A549 (cell line): ENCODE results near the gene TFCP2L1. TPM values are rescaled to one million over a fixed set of nuclear protein-coding genes. Genes with fewer than 3 reads are reported as not detected.
A peak's percentile ranks its signal among the peaks of the same experiment; 100 is the strongest.

Source experiments
- ATAC-seq, 2 experiments: fragments of 200-7000 bp in 1 of 2; fragments of >200 bp in 1 of 2; cut with Nextera tagmentation in 1 of 2; cut with Tn5 transposase in 1 of 2; 3 replicates each; pipeline versions ENCODE4 v1.8.0 to v1.9.1; 2018 to 2020; ENCODE audit warnings: mild to moderate bottlenecking in 1 of 2, moderate library complexity in 1 of 2
- CTCF ChIA-PET: fragments of 300-600 bp; sonication (Branson Sonifier 250); formaldehyde crosslinking; extraction: SDS; loops from one replicate; lab custom pipeline; 2021; ENCODE audit warnings: antibody characterized with exemption, inconsistent platforms; lab: Yijun Ruan, JAX
- POLR2A ChIA-PET: fragments of 350-600 bp; formaldehyde crosslinking; extraction: SDS; loops from one replicate; lab custom pipeline; 2021; ENCODE audit warnings: antibody characterized with exemption, inconsistent platforms; lab: Yijun Ruan, JAX
- DNase-seq, 2 experiments: peaks; one replicate each; pipeline versions ENCODE4 v3.0.0 to v3.0.0-alpha.2; 2011 to 2016; ENCODE audit warnings: low read depth in 1 of 2, low spot score in 1 of 2
- FAIRE-seq: peaks from 2 replicates; lab custom pipeline; 2011; peaks lifted over from hg19 to GRCh38; lab: Jason Lieb, UNC
- H3K27ac ChIP-seq, 2 experiments: fragments of >200 bp; sonication (Bioruptor Twin); formaldehyde crosslinking; 3 replicates each; pipeline ENCODE4 v1.5.1; 2016 to 2017
- H3K4me1 ChIP-seq: fragments of >200 bp; sonication (Bioruptor Twin); formaldehyde crosslinking; 3 replicates; pipeline ENCODE4 v1.6.1; 2016
- H3K4me2 ChIP-seq: fragments of >200 bp; sonication (Bioruptor Twin); formaldehyde crosslinking; 3 replicates; pipeline ENCODE4 v1.6.1; 2016
- H3K4me3 ChIP-seq: fragments of >200 bp; sonication (Bioruptor Twin); formaldehyde crosslinking; 3 replicates; pipeline ENCODE4 v1.5.1; 2016
- H3K9me3 ChIP-seq: fragments of >200 bp; sonication (Bioruptor Twin); formaldehyde crosslinking; 3 replicates; pipeline ENCODE4 v1.6.1; 2016
- BCL3 ChIP-seq: fragments of >200 bp; sonication (Bioruptor Twin); formaldehyde crosslinking; IDR thresholded peaks from 3 replicates; pipeline ENCODE4 v1.6.1; 2016
- BHLHE40 ChIP-seq: IDR thresholded peaks from 2 replicates; pipeline ENCODE4 v1.6.1; 2012; ENCODE audit warnings: low read depth, low read length, inconsistent platforms
- CEBPB ChIP-seq, 2 experiments: fragments of >200 bp in 1 of 2; sonication (Bioruptor Twin) in 1 of 2; formaldehyde crosslinking in 1 of 2; IDR thresholded peaks; 2 replicates each; pipeline ENCODE4 v1.6.1; 2012 to 2016
- CHD2 ChIP-seq: fragments of 150-350 bp; IDR thresholded peaks from 2 replicates; pipeline ENCODE4 v1.6.1; 2014; ENCODE audit warnings: low read length; ENCODE audit not compliant: partially characterized antibody
- EHMT2 ChIP-seq: fragments of 200-600 bp; sonication (generic); IDR thresholded peaks from 2 replicates; pipeline ENCODE4 v1.6.1; 2016; ENCODE audit warnings: antibody characterized with exemption, low read depth, mild to moderate bottlenecking, moderate library complexity
- ESRRA ChIP-seq: fragments of 150-350 bp; IDR thresholded peaks from 2 replicates; pipeline ENCODE4 v1.6.1; 2014; ENCODE audit warnings: mild to moderate bottlenecking, low read length, borderline replicate concordance
- FOXS1 ChIP-seq: fragments of 250-450 bp; sonication (Bioruptor Pico); IDR thresholded peaks from 2 replicates; pipeline ENCODE4 v1.5.0; 2020; ENCODE audit warnings: mild to moderate bottlenecking, moderate library complexity
- GATA3 ChIP-seq: IDR thresholded peaks from 2 replicates; pipeline ENCODE4 v1.6.1; 2012; ENCODE audit warnings: borderline replicate concordance
- HDAC2 ChIP-seq: fragments of 200-600 bp; sonication (generic); IDR thresholded peaks from 2 replicates; pipeline ENCODE4 v1.6.1; 2016
- HEYL ChIP-seq: fragments of 250-450 bp; sonication (Bioruptor Pico); IDR thresholded peaks from 2 replicates; pipeline ENCODE4 v1.8.0; 2021; ENCODE audit warnings: mild to moderate bottlenecking, moderate library complexity
- HOXA7 ChIP-seq: fragments of 250-450 bp; sonication (Bioruptor Pico); IDR thresholded peaks from 2 replicates; pipeline ENCODE4 v1.5.0; 2020; ENCODE audit warnings: mild to moderate bottlenecking, moderate library complexity
- HOXB13 ChIP-seq: fragments of 250-450 bp; sonication (Bioruptor Pico); IDR thresholded peaks from 2 replicates; pipeline ENCODE4 v1.5.0; 2020; ENCODE audit warnings: low read depth, mild to moderate bottlenecking, moderate library complexity
- JUNB ChIP-seq: fragments of >200 bp; sonication (Bioruptor Twin); formaldehyde crosslinking; IDR thresholded peaks from 2 replicates; pipeline ENCODE4 v1.6.1; 2016
- NFE2L2 ChIP-seq: fragments of 150-350 bp; conservative IDR thresholded peaks from 2 replicates; pipeline ENCODE4 v1.6.1; 2014; ENCODE audit warnings: low read length
- NR3C1 ChIP-seq: fragments of >200 bp; sonication (Bioruptor Twin); formaldehyde crosslinking; IDR thresholded peaks from 3 replicates; pipeline ENCODE4 v1.6.1; 2017
- RAD21 ChIP-seq, 2 experiments: fragments of >200 bp in 1 of 2; sonication (Bioruptor Twin) in 1 of 2; formaldehyde crosslinking in 1 of 2; IDR thresholded peaks in 1 of 2; conservative IDR thresholded peaks in 1 of 2; 2 replicates in 1 of 2; 3 replicates in 1 of 2; pipeline ENCODE4 v1.6.1; 2012 to 2018; ENCODE audit warnings: inconsistent platforms in 1 of 2
- RARB ChIP-seq: fragments of 250-450 bp; sonication (Bioruptor Pico); IDR thresholded peaks from 2 replicates; pipeline ENCODE4 v1.8.0; 2021; ENCODE audit warnings: mild to moderate bottlenecking, moderate library complexity
- USF2 ChIP-seq: fragments of 450-650 bp; IDR thresholded peaks from 2 replicates; pipeline ENCODE4 v1.6.1; 2014; ENCODE audit warnings: antibody characterized with exemption
- ZC3H11A ChIP-seq: fragments of 450-650 bp; IDR thresholded peaks from 2 replicates; pipeline ENCODE4 v1.6.1; 2014; ENCODE audit warnings: antibody characterized with exemption, mild to moderate bottlenecking
- ZFP36 ChIP-seq: fragments of 450-650 bp; IDR thresholded peaks from 2 replicates; pipeline ENCODE4 v1.6.1; 2014; ENCODE audit warnings: borderline replicate concordance; ENCODE audit not compliant: partially characterized antibody
- WGBS: methylation state at CpG from one replicate; pipeline ENCODE4 v1.1.6; 2017; ENCODE audit errors: missing lambda C conversion rate; 5-methylcytosine and 5-hydroxymethylcytosine counted together
- polyA plus RNA-seq, 4 experiments: library from polyadenylated mRNA; depleted of rRNA in 3 of 4; stranded (reverse); fragments of >200 nt; fragmentation: RNase III in 1 of 4; extraction: RNeasy Plus Mini Kit Qiagen cat#74134 plus additional on column Dnase treatment in 1 of 4; gene quantifications; 2 replicates in 3 of 4; 3 replicates in 1 of 4; pipeline ENCODE4 v1.2.3, GENCODE V29; 2011 to 2017
- TF ChIP-seq, protein P1 (sequence below): fragments of 150-350 bp; IDR thresholded peaks from 2 replicates; pipeline ENCODE4 v1.6.1; 2014; ENCODE audit warnings: low read depth, mild to moderate bottlenecking, low read length
- TF ChIP-seq, protein P2 (sequence below): fragments of >200 bp; sonication (Bioruptor Twin); formaldehyde crosslinking; IDR thresholded peaks from 2 replicates; pipeline ENCODE4 v1.6.1; 2016
- TF ChIP-seq, protein P3 (sequence below): IDR thresholded peaks from 2 replicates; pipeline ENCODE4 v1.6.1; 2012
- TF ChIP-seq, protein P4 (sequence below): fragments of 250-450 bp; sonication (Bioruptor Pico); IDR thresholded peaks from 2 replicates; pipeline ENCODE4 v1.5.0; 2021; ENCODE audit warnings: mild to moderate bottlenecking, moderate library complexity, borderline replicate concordance

Gene TFCP2L1
- polyA plus RNA-seq, 2 of the 4 experiments (the other 2 are of a cell fraction): 1.3 to 3.1 TPM

DNA sequence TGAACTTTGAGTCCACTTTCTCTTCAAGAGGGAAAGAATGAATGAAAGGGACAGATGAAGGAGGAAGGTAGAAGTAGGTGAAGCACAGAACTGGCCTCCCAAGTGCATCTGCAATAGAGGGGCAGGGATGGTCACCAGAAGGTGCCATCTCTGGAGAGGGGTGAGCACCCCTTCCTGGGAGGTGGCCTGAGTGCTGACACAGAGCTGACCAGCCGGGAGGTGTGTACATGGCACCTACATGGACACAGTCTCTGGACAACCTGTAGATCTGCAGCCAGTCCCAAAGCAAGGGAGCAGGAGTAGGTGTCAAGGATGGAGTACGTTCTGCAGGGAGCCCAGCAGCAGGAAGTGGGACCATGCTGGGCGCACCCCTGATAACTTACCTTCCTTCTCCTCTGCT, 83.2 kb downstream of the TFCP2L1 start:
- Histone ChIP-seq H3K27ac (no peak overlapping the region; a peak in 1 of 6 replicates), H3K4me1 (peaks cover 12% of the 10 kb centered on the region; the same call in 2 of the 3 replicates), H3K9me3 (no peaks in the 10 kb centered on the region), H3K4me2 (no peak overlapping the region), H3K4me3 (no peak overlapping the region)
- ChIA-PET POLR2A (no interaction called here), CTCF (no interaction called here)
- ATAC-seq (no peak), DNase-seq (no peak), FAIRE-seq (no peak)
- 77% methylated on average over 3 of the region's 3 CpGs for WGBS
- TF ChIP-seq, protein P1, sequence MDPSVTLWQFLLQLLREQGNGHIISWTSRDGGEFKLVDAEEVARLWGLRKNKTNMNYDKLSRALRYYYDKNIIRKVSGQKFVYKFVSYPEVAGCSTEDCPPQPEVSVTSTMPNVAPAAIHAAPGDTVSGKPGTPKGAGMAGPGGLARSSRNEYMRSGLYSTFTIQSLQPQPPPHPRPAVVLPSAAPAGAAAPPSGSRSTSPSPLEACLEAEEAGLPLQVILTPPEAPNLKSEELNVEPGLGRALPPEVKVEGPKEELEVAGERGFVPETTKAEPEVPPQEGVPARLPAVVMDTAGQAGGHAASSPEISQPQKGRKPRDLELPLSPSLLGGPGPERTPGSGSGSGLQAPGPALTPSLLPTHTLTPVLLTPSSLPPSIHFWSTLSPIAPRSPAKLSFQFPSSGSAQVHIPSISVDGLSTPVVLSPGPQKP: no peak
- no peak for TF ChIP-seq EHMT2
- TF ChIP-seq, protein P2, sequence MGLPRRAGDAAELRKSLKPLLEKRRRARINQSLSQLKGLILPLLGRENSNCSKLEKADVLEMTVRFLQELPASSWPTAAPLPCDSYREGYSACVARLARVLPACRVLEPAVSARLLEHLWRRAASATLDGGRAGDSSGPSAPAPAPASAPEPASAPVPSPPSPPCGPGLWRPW: no peak
- TF ChIP-seq JUNB: no peak
- no peak for TF ChIP-seq HOXA7 (CRISPR knock-in tag)
- no peak for TF ChIP-seq ZFP36
- no peak for TF ChIP-seq ZC3H11A
- TF ChIP-seq CHD2: no peak
- no peak for TF ChIP-seq BCL3
- TF ChIP-seq, protein P3, sequence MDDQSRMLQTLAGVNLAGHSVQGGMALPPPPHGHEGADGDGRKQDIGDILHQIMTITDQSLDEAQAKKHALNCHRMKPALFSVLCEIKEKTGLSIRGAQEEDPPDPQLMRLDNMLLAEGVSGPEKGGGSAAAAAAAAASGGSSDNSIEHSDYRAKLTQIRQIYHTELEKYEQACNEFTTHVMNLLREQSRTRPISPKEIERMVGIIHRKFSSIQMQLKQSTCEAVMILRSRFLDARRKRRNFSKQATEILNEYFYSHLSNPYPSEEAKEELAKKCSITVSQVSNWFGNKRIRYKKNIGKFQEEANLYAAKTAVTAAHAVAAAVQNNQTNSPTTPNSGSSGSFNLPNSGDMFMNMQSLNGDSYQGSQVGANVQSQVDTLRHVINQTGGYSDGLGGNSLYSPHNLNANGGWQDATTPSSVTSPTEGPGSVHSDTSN: no peak
- TF ChIP-seq GATA3: no peak

DNA sequence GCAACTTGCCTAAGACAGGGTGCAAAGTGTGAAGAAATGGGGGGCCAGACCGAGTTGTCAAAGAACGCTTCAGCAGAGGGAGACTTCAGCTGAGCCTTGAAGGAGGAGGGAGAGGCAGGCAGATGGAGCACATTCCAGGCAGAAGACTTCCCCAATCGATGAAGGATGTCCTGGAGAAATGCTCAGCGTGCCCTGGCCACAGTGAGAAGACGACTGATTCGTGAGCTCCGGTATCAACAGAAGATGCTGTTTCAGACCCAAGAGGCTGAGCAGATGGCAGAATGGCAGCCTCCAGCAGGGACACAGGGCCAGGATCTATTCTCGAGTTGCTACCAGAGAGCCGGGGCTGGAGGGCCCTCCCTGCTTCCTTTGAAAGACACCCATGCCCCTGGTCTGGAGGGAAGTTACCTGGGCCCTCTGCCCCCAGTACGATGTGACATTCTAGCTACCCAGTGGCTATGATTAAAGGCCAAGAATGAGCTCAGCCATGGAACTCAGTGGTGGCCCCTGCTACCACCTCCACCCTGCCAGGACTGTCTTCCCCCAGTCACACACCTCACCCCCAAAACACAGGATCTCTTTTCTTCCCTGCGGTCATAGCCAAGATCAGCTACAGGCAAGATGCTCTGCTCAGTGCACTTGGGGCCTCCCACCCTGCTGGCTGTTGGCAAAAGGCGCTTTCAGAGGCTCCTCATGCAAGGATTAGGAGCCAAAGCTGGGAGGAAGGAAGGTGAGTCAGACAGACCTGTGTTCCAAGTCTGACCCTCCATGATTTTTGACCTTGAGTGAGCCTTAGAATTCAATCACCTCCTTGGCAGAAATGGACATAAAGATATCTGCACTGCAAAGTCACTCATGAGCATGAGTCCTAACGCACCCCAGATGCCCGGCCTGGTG, 84.3 kb downstream of the TFCP2L1 start:
- DNase-seq: no peak
- TF ChIP-seq HEYL (CRISPR knock-in tag): no peak
- TF ChIP-seq NFE2L2: no peak
- no peak for TF ChIP-seq BCL3
- no peak for TF ChIP-seq HDAC2
- TF ChIP-seq BHLHE40: no peak
- no peak for TF ChIP-seq HOXB13 (CRISPR knock-in tag)
- no peak for TF ChIP-seq ESRRA
- no peak for TF ChIP-seq GATA3
- no peak for TF ChIP-seq NR3C1
- no peak overlapping the region for H3K4me3 ChIP-seq
- peak overlapping the region in 1 of 2 experiments; percentile 17; a peak in 1 of 6 replicates for H3K27ac ChIP-seq
- POLR2A ChIA-PET: no interaction called here
- CTCF ChIA-PET: no interaction called here
- WGBS: 73% methylated on average over 14 of the region's 14 CpGs
- H3K9me3 ChIP-seq: no peaks in the 10 kb centered on the region
- no peak overlapping the region for H3K4me2 ChIP-seq
- no peak for FAIRE-seq
- peaks cover 12% of the 10 kb centered on the region; the same call in 2 of the 3 replicates for H3K4me1 ChIP-seq
- no peak for ATAC-seq

DNA sequence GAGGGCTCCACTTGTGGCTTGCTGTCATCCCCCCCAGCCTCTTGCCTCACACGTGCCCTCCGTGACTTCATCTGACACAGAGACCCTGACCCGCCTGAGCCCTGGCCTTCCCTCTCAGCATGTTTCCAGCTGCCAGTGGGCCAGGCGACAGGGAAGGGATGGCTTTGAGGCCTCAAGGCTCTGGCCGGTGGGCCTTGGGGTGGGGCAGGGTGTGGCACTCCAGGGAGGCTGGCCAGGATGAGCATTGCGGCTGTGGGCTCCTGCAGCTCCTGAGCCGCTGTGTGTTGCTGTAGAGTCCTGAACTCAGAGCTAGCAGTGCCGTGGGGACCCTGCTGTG, 85.0 kb downstream of the TFCP2L1 start:
- Histone ChIP-seq H3K27ac (peak overlapping the region in 1 of 2 experiments; percentile 42; a peak in 1 of 6 replicates), H3K4me2 (no peak overlapping the region), H3K4me3 (no peak overlapping the region), H3K4me1 (peaks cover 12% of the 10 kb centered on the region; the same call in 2 of the 3 replicates), H3K9me3 (no peaks in the 10 kb centered on the region)
- no peak for DNase-seq
- FAIRE-seq: no peak
- 84% methylated on average over 5 of the region's 8 CpGs for whole genome bisulfite sequencing
- CTCF ChIA-PET: no interaction called here
- POLR2A ChIA-PET: no interaction called here
- ATAC-seq: no peak
- no peak for TF ChIP-seq CEBPB (IDR thresholded peaks at IDR 0.05)
- TF ChIP-seq USF2: no peak
- no peak for TF ChIP-seq EHMT2
- TF ChIP-seq, protein P2: no peak
- TF ChIP-seq FOXS1 (CRISPR knock-in tag): no peak
- TF ChIP-seq RAD21 (conservative IDR thresholded peaks at IDR 0.05 in 1 of 2, IDR thresholded peaks at IDR 0.05 in 1 of 2): no peak
- no peak for TF ChIP-seq RARB (CRISPR knock-in tag)
- TF ChIP-seq, protein P4, sequence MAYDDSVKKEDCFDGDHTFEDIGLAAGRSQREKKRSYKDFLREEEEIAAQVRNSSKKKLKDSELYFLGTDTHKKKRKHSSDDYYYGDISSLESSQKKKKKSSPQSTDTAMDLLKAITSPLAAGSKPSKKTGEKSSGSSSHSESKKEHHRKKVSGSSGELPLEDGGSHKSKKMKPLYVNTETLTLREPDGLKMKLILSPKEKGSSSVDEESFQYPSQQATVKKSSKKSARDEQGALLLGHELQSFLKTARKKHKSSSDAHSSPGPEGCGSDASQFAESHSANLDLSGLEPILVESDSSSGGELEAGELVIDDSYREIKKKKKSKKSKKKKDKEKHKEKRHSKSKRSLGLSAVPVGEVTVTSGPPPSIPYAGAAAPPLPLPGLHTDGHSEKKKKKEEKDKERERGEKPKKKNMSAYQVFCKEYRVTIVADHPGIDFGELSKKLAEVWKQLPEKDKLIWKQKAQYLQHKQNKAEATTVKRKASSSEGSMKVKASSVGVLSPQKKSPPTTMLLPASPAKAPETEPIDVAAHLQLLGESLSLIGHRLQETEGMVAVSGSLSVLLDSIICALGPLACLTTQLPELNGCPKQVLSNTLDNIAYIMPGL (CRISPR knock-in tag): no peak
